Vagina (tissue), 2 donors: ENCODE data around the gene ZDHHC5.

Experiments used
- POLR2A ChIP-seq, 2 donors: fragments of 450-650 bp; IDR thresholded peaks; one replicate each; pipeline ENCODE4 v1.6.1; 2017; ENCODE audit warnings: antibody characterized with exemption in 2 of 2, mild to moderate bottlenecking in 2 of 2, moderate library complexity in 2 of 2
- POLR2AphosphoS5 ChIP-seq, 2 donors: sonication (generic); formaldehyde crosslinking; IDR thresholded peaks; one replicate each; pipeline ENCODE4 v1.9.0; 2017; ENCODE audit warnings: antibody characterized with exemption in 2 of 2, mild to moderate bottlenecking in 2 of 2, low read depth in 1 of 2; ENCODE audit not compliant: insufficient read depth in 1 of 2
- TF ChIP-seq, protein P1 (sequence below), 3 experiments: fragments of 450-650 bp in 2 of 3; fragments of 200-600 bp in 1 of 3; sonication (generic) in 1 of 3; IDR thresholded peaks; one replicate each; pipeline ENCODE4 v1.5.1; 2017 to 2019; ENCODE audit warnings: antibody characterized with exemption in 3 of 3, mild to moderate bottlenecking in 2 of 3, moderate library complexity in 2 of 3

DNA sequence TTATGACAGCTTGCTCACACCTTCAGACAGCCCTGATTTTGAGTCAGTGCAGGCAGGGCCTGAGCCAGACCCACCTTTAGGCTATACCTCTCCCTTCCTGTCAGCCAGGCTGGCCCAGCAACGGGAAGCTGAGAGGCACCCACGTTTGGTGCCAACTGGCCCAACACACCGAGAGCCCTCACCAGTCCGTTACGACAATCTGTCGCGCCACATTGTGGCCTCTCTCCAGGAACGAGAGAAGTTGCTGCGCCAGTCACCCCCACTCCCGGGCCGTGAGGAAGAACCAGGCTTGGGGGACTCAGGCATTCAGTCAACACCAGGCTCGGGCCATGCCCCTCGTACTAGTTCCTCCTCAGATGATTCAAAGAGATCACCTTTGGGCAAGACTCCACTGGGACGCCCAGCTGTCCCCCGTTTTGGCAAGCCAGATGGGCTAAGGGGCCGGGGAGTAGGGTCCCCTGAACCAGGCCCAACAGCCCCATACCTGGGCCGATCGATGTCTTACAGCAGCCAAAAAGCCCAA lies 31.0 kb downstream of the ZDHHC5 start:
- TF ChIP-seq, protein P1, sequence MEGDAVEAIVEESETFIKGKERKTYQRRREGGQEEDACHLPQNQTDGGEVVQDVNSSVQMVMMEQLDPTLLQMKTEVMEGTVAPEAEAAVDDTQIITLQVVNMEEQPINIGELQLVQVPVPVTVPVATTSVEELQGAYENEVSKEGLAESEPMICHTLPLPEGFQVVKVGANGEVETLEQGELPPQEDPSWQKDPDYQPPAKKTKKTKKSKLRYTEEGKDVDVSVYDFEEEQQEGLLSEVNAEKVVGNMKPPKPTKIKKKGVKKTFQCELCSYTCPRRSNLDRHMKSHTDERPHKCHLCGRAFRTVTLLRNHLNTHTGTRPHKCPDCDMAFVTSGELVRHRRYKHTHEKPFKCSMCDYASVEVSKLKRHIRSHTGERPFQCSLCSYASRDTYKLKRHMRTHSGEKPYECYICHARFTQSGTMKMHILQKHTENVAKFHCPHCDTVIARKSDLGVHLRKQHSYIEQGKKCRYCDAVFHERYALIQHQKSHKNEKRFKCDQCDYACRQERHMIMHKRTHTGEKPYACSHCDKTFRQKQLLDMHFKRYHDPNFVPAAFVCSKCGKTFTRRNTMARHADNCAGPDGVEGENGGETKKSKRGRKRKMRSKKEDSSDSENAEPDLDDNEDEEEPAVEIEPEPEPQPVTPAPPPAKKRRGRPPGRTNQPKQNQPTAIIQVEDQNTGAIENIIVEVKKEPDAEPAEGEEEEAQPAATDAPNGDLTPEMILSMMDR (IDR thresholded peaks at IDR 0.05), result no peak
- TF ChIP-seq POLR2A (IDR thresholded peaks at IDR 0.05), result no peak
- TF ChIP-seq POLR2AphosphoS5 (IDR thresholded peaks at IDR 0.05; ENCODE audit: insufficient read depth in 1 of 2, low read depth in 1 of 2), result no peak
